H9 (cell line): ENCODE data around the gene LETMD1. TPM values are rescaled to one million over a fixed set of nuclear protein-coding genes. Genes with fewer than 3 reads are reported as not detected.

ENCODE experiments used
- DNase-seq: peaks from one replicate; pipeline ENCODE4 v3.0.0-alpha.2; 2017
- H2AFZ ChIP-seq: one replicate; pipeline ENCODE4 v1.6.1; 2013; ENCODE audit warnings: mild to moderate bottlenecking, low read length, control low read depth, moderate library complexity
- H2AK5ac ChIP-seq: 2 replicates; pipeline ENCODE4 v1.6.1; 2013; ENCODE audit warnings: low read length, control low read depth, mixed read lengths; ENCODE audit not compliant: insufficient read length
- H2BK120ac ChIP-seq: one replicate; pipeline ENCODE4 v1.6.1; 2013; ENCODE audit warnings: low read depth, mild to moderate bottlenecking, low read length, control low read depth, inconsistent platforms; ENCODE audit not compliant: poor library complexity, severe bottlenecking
- H2BK12ac ChIP-seq: 2 replicates; pipeline ENCODE4 v1.6.1; 2013; ENCODE audit warnings: low read length, control low read depth, mixed read lengths, low read depth; ENCODE audit not compliant: insufficient read length
- H2BK15ac ChIP-seq: 2 replicates; pipeline ENCODE4 v1.6.1; 2013; ENCODE audit warnings: low read depth, low read length, control low read depth
- H2BK20ac ChIP-seq: one replicate; pipeline ENCODE4 v1.6.1; 2013; ENCODE audit warnings: low read depth, mild to moderate bottlenecking, low read length, control low read depth, inconsistent platforms; ENCODE audit not compliant: poor library complexity, severe bottlenecking
- H2BK5ac ChIP-seq: 2 replicates; pipeline ENCODE4 v1.6.1; 2013; ENCODE audit warnings: low read length, control low read depth, mixed read lengths; ENCODE audit not compliant: insufficient read length
- H3K14ac ChIP-seq: 2 replicates; pipeline ENCODE4 v1.6.1; 2013; ENCODE audit warnings: low read length, control low read depth; ENCODE audit not compliant: insufficient read depth
- H3K18ac ChIP-seq: 2 replicates; pipeline ENCODE4 v1.6.1; 2013; ENCODE audit warnings: low read depth, mild to moderate bottlenecking, mixed read lengths, low read length, control low read depth; ENCODE audit not compliant: insufficient read length
- H3K23ac ChIP-seq: 2 replicates; pipeline ENCODE4 v1.6.1; 2013; ENCODE audit warnings: low read length, control low read depth, mixed read lengths, low read depth; ENCODE audit not compliant: insufficient read length
- H3K23me2 ChIP-seq: 2 replicates; pipeline ENCODE4 v1.6.1; 2013; ENCODE audit warnings: low read depth, mild to moderate bottlenecking, mixed read lengths, low read length, control low read depth; ENCODE audit not compliant: insufficient read length, poor library complexity, severe bottlenecking
- H3K27ac ChIP-seq: 2 replicates; pipeline ENCODE4 v1.5.1; 2013; ENCODE audit warnings: low read length, control low read depth, mixed read lengths, low read depth; ENCODE audit not compliant: insufficient read length
- H3K27me3 ChIP-seq: 2 replicates; pipeline ENCODE4 v1.6.1; 2013; ENCODE audit warnings: low read length, control low read depth, inconsistent platforms; ENCODE audit not compliant: insufficient read depth
- H3K4ac ChIP-seq: 2 replicates; pipeline ENCODE4 v1.6.1; 2013; ENCODE audit warnings: low read depth, mild to moderate bottlenecking, control low read depth, inconsistent platforms, low read length, moderate library complexity
- H3K4me1 ChIP-seq: 2 replicates; pipeline ENCODE4 v1.6.1; 2013; ENCODE audit warnings: low read length, control low read depth, inconsistent platforms; ENCODE audit not compliant: insufficient read depth
- H3K4me2 ChIP-seq: 2 replicates; pipeline ENCODE4 v1.6.1; 2013; ENCODE audit warnings: low read length, control low read depth, mixed read lengths; ENCODE audit not compliant: insufficient read length, insufficient read depth
- H3K56ac ChIP-seq: 2 replicates; pipeline ENCODE4 v1.6.1; 2013; ENCODE audit warnings: low read depth, mild to moderate bottlenecking, mixed read lengths, low read length, control low read depth; ENCODE audit not compliant: insufficient read length
- H3K79me1 ChIP-seq: 2 replicates; pipeline ENCODE4 v1.6.1; 2013; ENCODE audit warnings: low read depth, mild to moderate bottlenecking, moderate library complexity, low read length, control low read depth, inconsistent platforms; ENCODE audit not compliant: insufficient read depth, poor library complexity, severe bottlenecking
- H3K79me2 ChIP-seq: 2 replicates; pipeline ENCODE4 v1.6.1; 2013; ENCODE audit warnings: low read length, control low read depth, inconsistent platforms; ENCODE audit not compliant: insufficient read depth
- H3K9ac ChIP-seq: 2 replicates; pipeline ENCODE4 v1.6.1; 2013; ENCODE audit warnings: low read length, control low read depth, mixed read lengths; ENCODE audit not compliant: insufficient read length; ENCODE audit errors: extremely low read depth
- H3K9me3 ChIP-seq: one replicate; pipeline ENCODE4 v1.6.1; 2013; ENCODE audit warnings: low read depth, low read length, inconsistent platforms; ENCODE audit not compliant: control insufficient read depth
- H3T11ph ChIP-seq: one replicate; pipeline ENCODE4 v1.6.1; 2013; ENCODE audit warnings: mild to moderate bottlenecking, low read length, control low read depth, inconsistent platforms
- H4K20me1 ChIP-seq: one replicate; pipeline ENCODE4 v1.6.1; 2013; ENCODE audit not compliant: control insufficient read depth, insufficient read length, insufficient read depth
- H4K5ac ChIP-seq: 2 replicates; pipeline ENCODE4 v1.6.1; 2013; ENCODE audit warnings: low read depth, mild to moderate bottlenecking, mixed read lengths, low read length, control low read depth; ENCODE audit not compliant: insufficient read length
- H4K8ac ChIP-seq: replicated peaks from 2 replicates; pipeline ENCODE4 v1.6.1; 2013; ENCODE audit warnings: low read length, control low read depth, mixed read lengths, low read depth; ENCODE audit not compliant: insufficient read length
- H4K91ac ChIP-seq: 2 replicates; pipeline ENCODE4 v1.6.1; 2013; ENCODE audit warnings: low read depth, mild to moderate bottlenecking, moderate library complexity, mixed read lengths, low read length, control low read depth; ENCODE audit not compliant: insufficient read length
- H3K27ac Mint-ChIP-seq, 3 experiments: 2 replicates in 2 of 3; 3 replicates in 1 of 3; pipeline ENCODE4 v1.8.0; 2020 to 2021; ENCODE audit warnings: mixed read lengths in 3 of 3, mild to moderate bottlenecking in 1 of 3, moderate library complexity in 1 of 3
- H3K27me3 Mint-ChIP-seq: 2 replicates; pipeline ENCODE4 v1.8.0; 2021; ENCODE audit warnings: low read depth, mild to moderate bottlenecking, moderate library complexity, mixed read lengths
- H3K36me3 Mint-ChIP-seq, 3 experiments: 2 replicates in 2 of 3; 3 replicates in 1 of 3; pipeline ENCODE4 v1.8.0; 2020 to 2021; ENCODE audit warnings: low read depth in 3 of 3, mixed read lengths in 3 of 3; ENCODE audit not compliant: insufficient read depth in 1 of 3
- H3K4me1 Mint-ChIP-seq, 2 experiments: 2 replicates each; pipeline ENCODE4 v1.8.0; 2020; ENCODE audit warnings: mixed read lengths in 2 of 2
- H3K4me3 Mint-ChIP-seq, 2 experiments: 2 replicates in 1 of 2; 3 replicates in 1 of 2; pipeline ENCODE4 v1.8.0; 2020 to 2021; ENCODE audit warnings: mild to moderate bottlenecking in 2 of 2, mixed read lengths in 2 of 2, moderate library complexity in 1 of 2
- H3K9me3 Mint-ChIP-seq, 2 experiments: 2 replicates in 1 of 2; 3 replicates in 1 of 2; pipeline ENCODE4 v1.8.0; 2020; ENCODE audit warnings: mild to moderate bottlenecking in 2 of 2, mixed read lengths in 2 of 2, moderate library complexity in 1 of 2
- CTCF ChIP-seq: fragments of 200-600 bp; sonication (generic); conservative IDR thresholded peaks from 3 replicates; pipeline ENCODE4 v1.8.0; 2021; ENCODE audit warnings: antibody characterized with exemption, mild to moderate bottlenecking
- WGBS: extraction: QIAGEN DNeasy Blood & Tissue Kit; methylation state at CpG from one replicate; pipeline ENCODE4 v1.1.7; 2013; ENCODE audit warnings: missing lambda C conversion rate, low lambda C conversion rate, mixed read lengths; ENCODE audit not compliant: insufficient read length; ENCODE audit errors: extremely low coverage; 5-methylcytosine and 5-hydroxymethylcytosine counted together
- total RNA-seq: library from RNA; stranded (reverse); gene quantifications from 2 replicates; pipeline ENCODE4 v1.2.1, GENCODE V29; 2021

The LETMD1 gene
- total RNA-seq, 1 experiment from 2014 or later = 34.9 TPM

DNA sequence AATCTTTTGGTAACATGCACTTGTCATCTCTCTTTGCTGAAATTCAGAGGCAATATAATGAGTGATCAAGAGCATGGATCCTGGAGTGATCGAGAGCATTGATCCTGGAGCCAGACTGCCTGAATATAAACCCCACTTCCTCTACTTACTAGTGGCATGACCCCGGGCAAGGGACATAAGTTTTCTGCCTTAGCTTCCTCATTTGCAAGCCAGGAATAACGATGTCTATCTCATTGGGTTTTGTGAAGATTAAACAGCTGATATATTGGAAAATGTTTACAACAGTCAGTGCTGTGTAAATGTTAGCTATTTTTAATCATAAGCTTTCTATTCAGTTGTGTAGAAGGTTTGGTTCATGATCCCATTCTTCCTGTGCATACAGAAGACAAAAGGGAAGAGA, 37.6 kb downstream of the LETMD1 start:
- no peak overlapping the region for H2AFZ ChIP-seq
- Mint-ChIP-seq H3K4me1 (peaks cover 20 to 24% of the 10 kb centered on the region in 2 experiments), H3K4me3 (no peak overlapping the region), H3K9me3 (no peaks in the 10 kb centered on the region; a peak in 1 of 5 replicates), H3K27me3 (no peaks in the 10 kb centered on the region), H3K27ac (peak overlapping the region in 1 of 3 experiments; percentile 23; a peak in 1 of 7 replicates), H3K36me3 (peaks cover 0 to 6% (median 0%) of the 10 kb centered on the region in 3 experiments; a peak in 4 of 7 replicates)
- H3K4me2 ChIP-seq = no peak overlapping the region
- H2BK12ac ChIP-seq = no peak overlapping the region
- H2BK5ac ChIP-seq = no peak overlapping the region
- H3K23ac ChIP-seq = no peak overlapping the region
- H3K27ac ChIP-seq = no peak overlapping the region
- H3K56ac ChIP-seq = no peak overlapping the region
- H3K4ac ChIP-seq = no peak overlapping the region
- peaks cover 8% of the 10 kb centered on the region for H3K23me2 ChIP-seq
- no peak for DNase-seq
- H3K4me1 ChIP-seq = peaks cover 2% of the 10 kb centered on the region; the same call in 1 of the 2 replicates
- no peak overlapping the region for H2BK120ac ChIP-seq
- H4K20me1 ChIP-seq = no peaks in the 10 kb centered on the region
- no peak overlapping the region for H4K8ac ChIP-seq
- no peak overlapping the region for H3T11ph ChIP-seq
- H4K91ac ChIP-seq = no peak overlapping the region
- H4K5ac ChIP-seq = no peak overlapping the region
- H3K14ac ChIP-seq = no peak overlapping the region
- H2BK15ac ChIP-seq = no peak overlapping the region
- no peaks in the 10 kb centered on the region for H3K9me3 ChIP-seq
- TF ChIP-seq CTCF = no peak
- H3K79me1 ChIP-seq = peaks cover 7% of the 10 kb centered on the region
- no peak overlapping the region for H2AK5ac ChIP-seq
- no CpG with 5 or more reads among the region's 3 CpGs for WGBS
- H3K79me2 ChIP-seq = peaks cover 6% of the 10 kb centered on the region; the same call in 1 of the 2 replicates
- H3K27me3 ChIP-seq = no peaks in the 10 kb centered on the region
- no peak overlapping the region for H3K9ac ChIP-seq
- H2BK20ac ChIP-seq = no peak overlapping the region
- no peak overlapping the region for H3K18ac ChIP-seq
